C1 segment of cervical spinal cord (tissue), 14 donors: ENCODE results near the gene MRPL18.
"Not testable (repeated sequence)": the region's sequence is repeated elsewhere in the genome, so short reads cannot be mapped to it uniquely, and the experiment has no call there.

ENCODE experiments used
- DNase-seq, 14 donors: peaks; one replicate each; lab custom pipeline; 2025; lab: John Stamatoyannopoulos, UW

MRPL18 gene

DNA sequence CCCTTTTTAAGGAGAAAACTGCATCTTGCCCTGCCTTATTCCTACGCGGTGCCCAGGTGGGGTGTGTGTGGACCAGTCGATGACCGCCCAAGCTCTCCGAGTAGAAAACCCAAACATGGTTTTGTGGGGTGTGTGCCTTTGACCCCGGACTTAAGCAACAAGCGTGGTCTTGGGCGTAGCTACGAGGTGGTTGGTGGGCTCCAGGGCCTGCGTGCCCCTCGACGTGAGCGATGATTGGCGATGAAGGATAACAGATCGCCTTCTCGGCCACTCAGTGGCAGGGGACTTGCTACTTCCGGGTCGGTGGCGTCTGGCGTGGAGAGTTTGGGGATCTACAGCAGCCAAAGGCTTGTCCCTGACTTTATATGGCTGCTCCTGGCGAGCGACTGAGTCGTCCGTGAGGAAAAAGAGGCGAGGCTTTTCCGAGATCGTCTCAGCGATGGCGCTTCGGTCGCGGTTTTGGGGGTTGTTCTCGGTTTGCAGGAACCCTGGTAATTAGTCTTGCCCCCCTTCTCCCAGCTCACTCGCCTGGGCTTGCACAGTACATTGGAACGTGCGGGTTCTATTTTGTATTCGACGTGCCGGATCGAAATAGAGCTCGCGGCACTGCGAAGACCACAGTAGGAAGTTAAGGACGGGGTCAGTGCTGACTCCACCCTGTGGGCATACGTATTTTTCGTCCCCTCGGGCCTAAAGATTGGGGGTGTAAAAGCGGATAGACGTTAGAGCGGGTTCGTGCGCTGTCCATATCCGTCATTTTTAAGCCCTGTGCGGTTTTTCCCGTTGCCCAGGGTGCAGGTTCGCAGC, at the start of gene MRPL18:
Gene MRPL18 (plus strand): TSS at position 319 of the 807 bp plus-strand sequence. CDS start 121 bp downstream, at position 440.
- DNase-seq, result peak; percentile 69 to 97 (median 93)

DNA sequence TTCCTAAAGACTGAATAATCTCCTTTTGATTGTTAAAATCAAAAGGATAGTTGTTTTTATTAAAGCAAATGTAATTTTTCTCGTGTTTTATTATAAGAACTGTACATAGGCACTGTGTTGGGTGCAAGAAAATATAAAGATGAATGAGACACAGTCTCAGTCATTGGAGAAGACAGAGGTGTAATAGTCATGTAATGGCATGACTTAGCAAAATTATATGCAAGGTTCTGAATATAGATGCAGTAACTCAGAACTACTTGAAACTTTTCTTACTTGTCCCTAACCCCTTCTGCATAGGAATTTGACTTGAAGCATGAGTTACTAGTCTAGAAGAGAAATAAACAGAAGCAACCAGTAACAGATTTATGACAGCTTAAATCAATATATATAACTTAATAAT, 48.1 kb upstream of the MRPL18 start:
- DNase-seq, result no peak

DNA sequence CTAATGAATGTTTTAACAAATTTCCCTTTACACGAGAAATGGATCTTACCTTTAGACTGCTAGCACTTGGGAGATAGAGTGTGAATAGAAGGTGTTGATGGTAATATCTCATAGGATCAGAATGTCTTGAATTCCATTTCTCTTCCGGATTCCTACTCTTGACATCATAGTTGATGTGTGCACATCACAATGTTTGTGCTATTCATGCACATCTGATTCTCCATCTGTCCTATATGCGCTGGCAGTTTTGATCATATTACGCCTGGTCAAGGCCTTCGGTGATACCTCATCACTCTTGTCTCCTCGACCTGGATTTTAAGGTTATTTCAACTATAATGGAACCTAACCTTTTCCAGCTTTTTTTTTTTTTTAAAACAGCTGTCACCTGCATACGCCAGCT, 45.2 kb upstream of the MRPL18 start:
- DNase-seq, result no peak

DNA sequence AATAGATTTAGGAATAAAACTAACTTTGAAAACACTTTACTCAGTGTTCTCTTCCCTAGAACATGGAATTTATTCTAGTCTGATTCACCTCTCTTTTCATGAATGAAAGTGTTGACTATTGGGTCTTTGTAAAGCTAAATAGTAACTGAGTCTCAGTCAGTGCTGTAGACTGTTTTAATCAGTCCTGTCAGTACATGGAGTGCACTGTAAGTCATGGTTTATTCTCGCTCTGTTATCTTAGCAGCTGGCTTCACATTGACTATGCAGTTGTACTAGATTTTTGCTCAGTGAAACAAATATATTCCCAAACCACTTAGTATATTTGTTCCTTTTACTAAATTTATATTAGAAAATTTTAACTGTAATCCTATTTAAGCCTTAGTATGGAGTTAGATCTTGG, 43.5 kb upstream of the MRPL18 start:
- DNase-seq, result no peak

DNA sequence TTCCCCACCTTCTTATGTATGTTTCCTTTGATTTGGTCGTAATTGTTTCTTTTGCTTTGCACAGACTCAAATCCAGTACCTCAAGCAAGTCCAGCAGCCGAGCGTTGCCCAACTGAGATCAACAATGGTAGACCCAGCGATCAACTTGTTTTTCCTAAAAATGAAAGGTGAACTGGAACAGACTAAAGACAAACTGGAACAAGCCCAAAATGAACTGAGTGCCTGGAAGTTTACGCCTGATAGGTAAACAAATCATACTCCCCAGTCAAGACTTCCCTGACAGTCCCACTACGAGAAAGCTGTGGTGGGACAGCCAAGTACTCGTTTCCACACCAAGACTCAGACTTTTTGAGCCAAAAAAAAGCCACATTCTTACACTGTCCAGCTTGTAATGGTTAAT, 42.1 kb upstream of the MRPL18 start:
- not testable (repeated sequence) for DNase-seq

DNA sequence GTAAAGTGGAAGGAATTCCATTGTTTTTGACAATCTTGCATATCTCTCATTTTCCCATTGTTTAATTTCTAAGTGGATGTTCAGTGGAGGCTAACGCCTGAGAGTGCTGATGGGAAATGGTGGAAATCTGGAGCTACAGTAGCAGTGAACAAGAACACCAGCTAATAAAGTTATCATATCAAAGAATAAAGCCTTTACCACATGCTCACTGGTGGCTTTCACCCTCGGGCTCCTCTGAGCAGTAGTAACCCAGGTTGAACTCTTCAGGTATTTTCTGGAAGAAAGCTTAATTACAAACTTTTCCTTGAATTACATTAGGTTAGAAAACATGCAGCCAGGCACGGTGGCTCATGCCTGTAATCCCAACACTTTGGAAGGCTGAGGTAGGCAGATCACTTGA, 38.8 kb upstream of the MRPL18 start:
- DNase-seq, result no peak

DNA sequence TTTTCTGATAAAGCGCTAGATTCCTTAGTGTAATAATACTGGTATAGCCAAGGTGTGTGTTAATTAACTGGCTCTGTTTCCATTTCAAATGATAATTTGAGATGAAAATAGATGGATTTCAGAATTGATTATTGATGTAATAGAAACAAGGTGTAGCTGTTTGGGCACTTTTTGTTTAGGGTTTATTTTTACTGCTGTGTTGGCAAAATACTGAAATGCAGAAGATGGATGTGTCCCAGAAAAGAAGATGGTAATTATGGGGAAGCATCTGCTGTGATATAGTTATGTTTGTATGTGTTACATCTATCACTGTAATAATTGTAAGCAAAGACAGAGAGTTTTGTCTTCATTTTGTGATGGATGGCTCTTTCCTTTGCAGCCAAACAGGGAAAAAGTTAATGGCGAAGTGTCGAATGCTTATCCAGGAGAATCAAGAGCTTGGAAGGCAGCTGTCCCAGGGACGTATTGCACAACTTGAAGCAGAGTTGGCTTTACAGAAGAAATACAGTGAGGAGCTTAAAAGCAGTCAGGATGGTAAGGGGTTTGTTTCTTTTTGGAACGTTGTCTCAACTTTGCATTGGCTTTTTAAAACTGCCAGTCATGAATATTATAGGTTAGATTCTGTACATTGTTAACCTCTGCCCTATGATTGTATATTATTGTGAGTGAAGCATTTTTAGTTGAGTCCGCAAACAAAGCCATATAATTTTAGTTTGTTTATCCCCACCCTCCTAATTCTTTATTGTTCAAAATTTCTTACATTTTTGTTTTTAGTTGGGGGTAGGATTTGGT, 37.0 kb upstream of the MRPL18 start:
- no peak for DNase-seq

DNA sequence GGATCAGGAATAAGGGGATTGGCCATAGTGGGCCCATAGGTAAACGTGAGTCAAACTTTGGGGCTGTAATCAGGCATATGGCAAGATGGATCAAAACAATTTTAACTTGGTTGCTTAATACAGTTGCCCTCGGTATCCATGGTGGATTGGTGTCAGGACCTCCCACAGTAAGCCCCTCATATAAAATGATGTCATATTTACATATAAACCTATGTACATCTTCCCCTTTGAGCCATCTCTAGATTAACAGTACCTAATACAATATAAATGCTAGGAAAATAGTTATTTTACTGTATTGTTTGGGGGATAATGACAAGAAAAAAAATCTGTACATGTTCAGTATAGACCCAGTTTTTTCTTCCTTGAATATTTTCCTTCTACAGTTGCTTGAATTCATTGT, 35.9 kb upstream of the MRPL18 start:
- DNase-seq, result no peak

DNA sequence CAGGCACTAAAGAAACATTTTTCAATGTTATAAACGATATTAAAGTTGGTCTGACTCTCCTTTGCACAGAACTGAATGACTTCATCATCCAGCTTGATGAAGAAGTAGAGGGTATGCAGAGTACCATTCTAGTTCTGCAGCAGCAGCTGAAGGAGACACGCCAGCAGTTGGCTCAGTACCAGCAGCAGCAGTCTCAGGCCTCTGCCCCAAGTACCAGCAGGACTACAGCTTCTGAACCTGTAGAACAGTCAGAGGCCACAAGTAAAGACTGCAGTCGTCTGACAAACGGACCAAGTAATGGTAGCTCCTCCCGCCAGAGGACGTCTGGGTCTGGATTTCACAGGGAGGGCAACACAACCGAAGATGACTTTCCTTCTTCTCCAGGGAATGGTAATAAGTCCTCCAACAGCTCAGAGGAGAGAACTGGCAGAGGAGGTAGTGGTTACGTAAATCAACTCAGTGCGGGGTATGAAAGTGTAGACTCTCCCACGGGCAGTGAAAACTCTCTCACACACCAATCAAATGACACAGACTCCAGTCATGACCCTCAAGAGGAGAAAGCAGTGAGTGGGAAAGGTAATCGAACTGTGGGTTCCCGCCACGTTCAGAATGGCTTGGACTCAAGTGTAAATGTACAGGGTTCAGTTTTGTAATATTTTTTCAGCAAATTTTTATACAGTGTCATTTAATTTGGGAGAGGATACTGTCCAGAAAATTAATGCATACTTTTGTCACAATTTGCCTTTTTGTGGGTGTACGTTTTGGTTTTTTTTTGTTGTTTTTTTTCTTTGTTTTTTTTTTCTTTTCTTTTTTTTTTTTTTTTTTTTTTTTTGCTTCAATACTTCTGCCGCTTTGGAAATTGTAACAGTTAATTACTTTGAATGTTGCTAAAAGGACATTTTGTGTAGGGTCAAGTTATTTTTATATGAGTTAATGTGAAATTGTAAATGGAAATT, 35.0 kb upstream of the MRPL18 start:
- DNase-seq, result peak in 2 of 14 donors; percentile 1 to 7

DNA sequence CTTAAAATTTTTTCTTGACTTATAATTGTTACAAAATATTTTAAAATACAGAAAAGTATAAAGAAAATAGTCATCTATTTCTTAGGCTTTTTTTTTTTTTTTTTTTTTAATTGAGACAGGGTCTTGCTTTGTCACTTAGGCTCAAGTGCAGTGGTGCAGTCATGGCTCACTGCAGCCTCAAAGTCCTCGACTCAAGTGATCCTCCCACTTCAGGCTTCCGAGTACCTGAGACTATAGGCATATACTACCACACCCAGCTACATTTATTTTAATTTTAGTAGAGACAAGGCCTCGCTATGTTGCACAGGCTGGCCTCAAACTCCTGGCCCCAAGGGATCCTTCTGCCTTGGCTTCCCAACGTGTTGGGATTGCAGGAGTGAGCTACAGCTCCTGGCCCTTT, 33.8 kb upstream of the MRPL18 start:
- no peak for DNase-seq

DNA sequence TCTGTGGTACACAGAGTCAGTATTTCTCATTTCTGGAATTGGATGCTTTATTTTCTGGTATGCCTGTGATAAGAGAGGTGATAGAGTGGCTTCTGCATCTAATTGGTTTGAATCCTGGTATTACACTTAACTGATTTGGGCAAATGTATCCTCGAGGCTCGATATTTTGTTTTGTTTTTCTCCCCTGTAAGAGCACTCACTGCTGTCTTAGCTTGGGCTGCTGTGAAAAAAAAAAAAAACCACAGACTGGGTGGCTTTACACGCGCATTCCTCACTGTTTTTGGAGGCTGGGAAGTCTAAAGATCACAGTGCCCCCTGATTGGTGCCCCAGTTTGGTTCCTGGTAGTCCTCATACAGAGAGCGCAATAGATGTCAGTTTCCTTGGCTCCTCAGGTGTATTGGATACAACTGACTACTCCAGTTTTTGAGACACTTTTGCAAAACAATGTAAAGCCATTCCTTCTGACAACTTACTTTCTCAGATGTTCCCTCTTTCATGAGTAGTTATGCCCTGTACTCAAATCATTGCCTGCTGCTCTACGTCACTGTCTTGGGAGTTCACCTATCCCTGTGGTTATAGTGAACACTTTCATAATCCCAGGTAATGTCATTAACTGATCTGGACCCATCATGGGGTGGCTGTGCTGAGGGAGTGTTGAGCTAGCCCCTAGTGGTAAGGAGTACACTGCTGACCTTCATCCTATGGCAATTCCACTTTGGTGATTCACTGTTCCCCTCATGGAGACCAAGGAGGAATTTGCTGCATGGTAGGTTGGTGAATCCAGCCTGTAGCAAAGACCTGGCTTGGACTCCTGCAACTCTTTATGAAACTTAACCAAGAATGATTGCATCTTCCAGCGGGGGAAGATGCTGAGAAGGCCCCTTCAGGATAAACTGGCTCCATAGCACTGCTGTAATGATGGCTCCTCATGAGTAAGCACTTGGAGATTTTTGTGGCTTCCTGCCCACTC, 32.0 kb upstream of the MRPL18 start:
- DNase-seq, result no peak

DNA sequence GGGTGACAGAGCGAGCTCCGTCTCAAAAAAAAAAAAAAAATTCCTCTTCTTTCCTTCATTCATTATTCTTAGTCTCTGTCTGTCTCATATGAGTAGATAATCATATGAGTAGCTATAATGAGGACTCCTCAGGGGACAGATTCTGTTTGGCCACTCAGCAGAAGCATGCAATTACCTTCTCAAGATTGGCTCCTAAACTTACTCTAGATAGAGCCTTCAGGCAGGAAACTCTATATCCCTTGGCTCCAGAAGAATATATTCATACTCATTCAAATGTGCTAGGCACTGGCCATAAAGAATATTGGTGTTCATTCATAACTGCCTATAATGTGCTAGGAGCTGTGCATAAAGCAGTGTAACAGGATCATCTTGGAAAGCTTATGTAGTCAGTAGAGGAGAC, 30.6 kb upstream of the MRPL18 start:
- no peak for DNase-seq

DNA sequence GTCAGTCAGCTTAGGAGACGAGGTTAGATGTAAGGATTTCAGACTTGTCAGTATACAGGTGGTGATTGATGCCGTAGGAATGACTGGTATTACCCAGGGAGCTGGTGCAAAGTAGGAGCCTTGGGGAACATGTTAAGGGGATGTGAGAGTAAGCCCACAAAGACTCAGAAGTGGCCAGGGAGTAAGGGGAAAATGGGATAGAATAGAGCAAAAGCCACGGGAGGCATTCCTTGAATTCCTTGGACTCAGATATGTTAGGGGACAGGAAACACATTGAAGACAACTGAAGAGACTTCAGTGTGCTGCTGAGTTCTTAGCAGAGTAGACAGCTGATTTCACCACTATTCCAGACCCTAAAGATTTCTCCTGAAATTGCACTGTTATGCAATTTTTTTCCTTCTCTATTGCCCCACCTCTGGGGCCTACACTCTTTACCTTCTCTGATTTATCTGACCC, 29.6 kb upstream of the MRPL18 start:
- no peak for DNase-seq

DNA sequence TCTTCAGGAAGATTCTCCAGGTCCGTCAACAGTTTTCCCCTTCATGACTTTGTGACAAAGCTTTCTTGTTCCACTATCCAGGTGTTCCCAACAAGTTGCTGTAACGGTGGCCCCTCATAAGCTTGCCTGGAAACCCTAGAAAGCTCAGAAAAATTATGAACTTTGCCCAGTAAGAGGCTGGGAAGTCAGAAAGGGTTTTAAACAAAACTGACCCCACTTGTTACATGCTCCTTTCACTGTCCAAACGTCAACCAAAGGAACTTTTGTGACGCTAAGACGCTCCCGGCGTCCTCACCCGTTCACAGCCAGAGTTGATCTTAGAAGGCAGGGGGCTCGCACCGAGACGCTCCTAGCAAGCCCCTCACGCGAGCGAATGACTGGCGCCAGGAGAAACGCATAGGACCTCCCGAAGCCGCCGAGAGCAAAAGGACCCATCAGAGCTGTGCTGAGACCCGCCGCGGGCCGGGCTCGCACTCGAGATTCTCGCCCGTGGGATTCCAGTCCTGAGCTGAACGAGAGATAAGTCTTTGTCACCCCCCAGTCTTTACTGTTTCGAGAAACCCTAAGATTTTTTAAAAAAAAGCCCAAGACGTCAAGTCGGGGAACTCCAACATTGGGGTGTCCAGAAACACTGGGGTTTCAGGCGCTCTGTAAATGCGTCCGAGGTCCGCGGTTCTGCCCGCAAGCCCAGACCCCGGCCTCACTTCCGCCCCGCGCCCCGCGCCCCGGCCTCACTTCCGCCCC, 29.0 kb upstream of the MRPL18 start:
- peak in 3 of 14 donors; percentile 6 to 74 (median 65) for DNase-seq

DNA sequence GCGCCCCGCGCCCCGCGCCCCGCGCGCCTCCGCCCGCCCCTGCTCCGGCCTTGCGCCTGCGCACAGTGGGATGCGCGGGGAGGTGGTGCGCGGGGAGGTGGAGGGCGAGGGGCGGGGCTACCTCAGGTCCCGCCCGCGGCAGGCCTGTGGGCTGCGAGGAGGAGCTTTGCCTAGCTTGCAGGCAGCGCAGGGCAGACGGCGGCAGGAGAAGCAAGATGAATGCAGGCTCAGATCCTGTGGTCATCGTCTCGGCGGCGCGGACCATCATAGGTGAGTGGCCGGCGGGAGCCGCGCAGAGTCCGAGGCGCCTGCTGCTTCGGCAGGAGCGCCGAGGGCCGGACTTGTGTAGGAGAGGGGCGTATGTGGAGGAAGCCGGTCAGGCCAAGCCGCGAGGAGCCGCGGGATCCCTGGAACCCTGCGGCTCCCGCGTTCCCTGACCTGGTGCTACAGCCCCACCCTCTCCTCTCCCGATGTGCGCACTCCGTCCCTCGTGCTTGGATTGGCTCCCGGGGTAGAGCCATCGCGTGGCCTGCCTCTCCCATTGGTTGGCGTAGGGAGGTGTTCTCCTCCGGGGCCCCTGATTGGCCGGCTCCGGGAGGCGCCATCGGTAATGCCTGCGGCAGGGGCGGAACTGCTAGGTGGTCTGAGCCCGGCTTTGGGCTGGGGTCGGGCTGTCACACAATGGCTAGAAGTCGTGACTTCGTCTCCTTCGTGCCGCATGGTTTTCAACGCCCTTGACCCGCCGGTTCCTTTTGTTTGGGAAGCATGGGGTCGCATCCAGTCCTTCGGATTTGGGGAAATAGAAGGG, 28.2 kb upstream of the MRPL18 start, which contains the start of gene ACAT2:
Gene ACAT2 (plus strand): TSS at position 173 of the 808 bp plus-strand sequence. CDS start 43 bp downstream, at position 216.
- DNase-seq, result peak; percentile 75 to 96 (median 94)

DNA sequence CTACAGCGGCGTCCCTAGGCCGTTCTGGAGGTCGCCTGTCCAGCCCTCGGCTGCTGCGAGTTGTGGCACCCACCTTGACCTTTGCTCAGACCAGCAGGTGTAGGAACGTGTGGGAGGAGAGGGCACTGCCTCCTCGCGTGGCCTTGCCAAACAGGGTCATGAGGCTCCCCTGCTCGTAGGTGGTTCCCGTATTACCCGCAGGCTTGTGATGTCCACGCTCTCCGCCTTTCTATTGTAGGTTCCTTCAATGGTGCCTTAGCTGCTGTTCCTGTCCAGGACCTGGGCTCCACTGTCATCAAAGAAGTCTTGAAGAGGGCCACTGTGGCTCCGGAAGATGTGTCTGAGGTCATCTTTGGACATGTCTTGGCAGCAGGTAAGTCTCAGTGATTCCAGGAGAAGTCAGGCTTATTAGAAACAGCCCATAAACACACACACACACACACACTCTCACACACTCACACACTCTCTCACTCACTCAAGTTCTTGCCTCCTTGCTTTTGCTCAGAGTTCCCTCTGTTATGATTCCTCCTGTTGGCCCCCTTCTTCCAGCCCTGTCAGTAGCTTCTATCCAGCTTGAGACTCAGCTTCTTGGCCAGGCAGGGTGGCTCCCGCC, 27.5 kb upstream of the MRPL18 start:
- DNase-seq, result peak in 5 of 14 donors; percentile 54 to 69 (median 63)

DNA sequence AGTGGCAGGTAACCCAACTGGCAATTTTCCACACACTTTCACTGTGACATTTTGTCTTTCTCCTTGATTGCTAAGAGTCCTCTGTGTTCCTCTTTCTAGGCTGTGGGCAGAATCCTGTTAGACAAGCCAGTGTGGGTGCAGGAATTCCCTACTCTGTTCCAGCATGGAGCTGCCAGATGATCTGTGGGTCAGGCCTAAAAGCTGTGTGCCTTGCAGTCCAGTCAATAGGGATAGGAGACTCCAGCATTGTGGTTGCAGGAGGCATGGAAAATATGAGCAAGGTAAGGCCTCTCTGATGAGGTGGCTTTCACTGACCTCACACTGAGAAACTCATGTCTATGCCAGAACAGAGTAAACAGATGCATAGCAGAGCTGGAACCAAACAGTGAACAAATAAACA, 23.4 kb upstream of the MRPL18 start:
- DNase-seq, result no peak

DNA sequence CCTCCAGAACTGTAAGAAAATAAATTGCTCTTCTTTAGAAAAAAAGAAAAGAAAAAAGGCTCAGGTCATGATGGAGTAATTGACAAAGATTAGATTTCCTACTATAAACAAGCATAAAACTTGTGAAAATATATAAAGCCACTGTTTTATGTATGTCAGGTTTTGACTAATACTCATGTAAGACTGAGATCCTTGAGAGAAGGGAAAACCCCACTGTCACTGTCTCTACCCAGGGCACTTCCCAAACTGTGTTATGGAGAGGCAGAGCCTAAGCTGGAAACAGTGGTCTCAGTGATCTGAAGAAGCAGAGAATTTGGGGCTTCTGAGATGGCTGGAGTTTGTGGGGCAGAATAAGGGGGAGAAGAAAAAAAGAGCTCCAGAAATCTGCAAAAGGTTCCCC, 20.8 kb upstream of the MRPL18 start:
- no peak for DNase-seq
